Testis (tissue), 3 donors: ENCODE results near the gene ELOVL7. TPM values are rescaled to one million over a fixed set of nuclear protein-coding genes. Genes with fewer than 3 reads are reported as not detected.

Experiments used
- DNase-seq: peaks from one replicate; pipeline ENCODE4 v3.0.0-alpha.2; 2019
- H3K27ac ChIP-seq, 2 donors: fragments of 200-600 bp; sonication (generic); one replicate each; pipeline ENCODE4 v1.5.1; 2019
- H3K27me3 ChIP-seq: fragments of 200-600 bp; sonication (generic); one replicate; pipeline ENCODE4 v1.5.1; 2019
- H3K36me3 ChIP-seq: fragments of 200-600 bp; sonication (generic); one replicate; pipeline ENCODE4 v1.5.1; 2017; ENCODE audit warnings: low read depth; ENCODE audit errors: missing control alignments
- H3K4me1 ChIP-seq: fragments of 200-600 bp; sonication (generic); one replicate; pipeline ENCODE4 v1.5.1; 2019
- H3K4me3 ChIP-seq, 2 donors: fragments of 200-600 bp; sonication (generic); one replicate each; pipeline ENCODE4 v1.5.1; 2017 to 2019
- H3K9me3 ChIP-seq: fragments of 200-600 bp; sonication (generic); one replicate; pipeline ENCODE4 v1.5.1; 2017
- CTCF ChIP-seq, 3 experiments: fragments of 450-650 bp in 2 of 3; fragments of 200-600 bp in 1 of 3; sonication (generic) in 1 of 3; IDR thresholded peaks; one replicate each; pipeline ENCODE4 v1.5.1; 2016 to 2019; ENCODE audit warnings: antibody characterized with exemption in 3 of 3, mild to moderate bottlenecking in 2 of 3, moderate library complexity in 1 of 3
- POLR2A ChIP-seq: fragments of 450-650 bp; IDR thresholded peaks from one replicate; pipeline ENCODE4 v1.6.1; 2017; ENCODE audit warnings: antibody characterized with exemption, mild to moderate bottlenecking, moderate library complexity
- WGBS, 2 donors: methylation state at CpG; one replicate each; pipeline ENCODE4 v1.1.5; 2018; 5-methylcytosine and 5-hydroxymethylcytosine counted together
- intact Hi-C: fragments of 100-400 bp; cut with DNase I; formaldehyde crosslinking; loops from one replicate; pipeline ENCODE4 v1.15.1; 2023; ENCODE audit warnings: low total_unique reads
- polyA plus RNA-seq: library from polyadenylated mRNA; stranded (reverse); fragments of 350-450 nt; fragmentation: Illumina TruSeq; extraction: RNeasy Lipid Tissue Mini Kit (QIAGEN cat#74804); gene quantifications from one replicate; pipeline ENCODE4 v1.2.3, GENCODE V29; 2014; ENCODE audit warnings: low read depth, low replicate concordance; ENCODE audit not compliant: insufficient read depth
- total RNA-seq, 2 donors: library from RNA; depleted of rRNA; stranded (reverse); fragments of >200 nt; gene quantifications; one replicate each; pipeline ENCODE4 v1.2.3, GENCODE V29; 2016

The ELOVL7 gene
- total and polyA plus RNA-seq, 3 donors from 2014 or later = 1.8 to 5.1 (median 2.4) TPM

- no peak for TF ChIP-seq POLR2A
- TF ChIP-seq CTCF (IDR thresholded peaks at IDR 0.05) = no peak
- Histone ChIP-seq H3K27me3 (no peaks in the 10 kb centered on the region), H3K9me3 (no peaks in the 10 kb centered on the region), H3K4me3 (no peak overlapping the region), H3K27ac (no peak overlapping the region), H3K36me3 (no peaks in the 10 kb centered on the region), H3K4me1 (no peaks in the 10 kb centered on the region)
- DNase-seq = no peak
- intact Hi-C loops = no loop called here
- WGBS, 2 donors = 85 to 87% methylated on average over 2 of the region's 2 CpGs
Observed at GRCh38 chr5:60810438-60811085, 33.5 kb downstream of the ELOVL7 start.

GRCh38 chr5:60809891-60810425, 34.1 kb downstream of the ELOVL7 start:
- intact Hi-C loops = no loop called here
- TF ChIP-seq POLR2A = no peak
- no peak for TF ChIP-seq CTCF (IDR thresholded peaks at IDR 0.05)
- no peaks in the 10 kb centered on the region for H3K27me3 ChIP-seq

GRCh38 chr5:60806591-60807243, 37.4 kb downstream of the ELOVL7 start:
- DNase-seq = no peak
- H3K27ac ChIP-seq = no peak overlapping the region
- TF ChIP-seq CTCF (IDR thresholded peaks at IDR 0.05) (no peak), POLR2A (no peak)
- no peak overlapping the region for H3K4me3 ChIP-seq
- no peaks in the 10 kb centered on the region for H3K27me3 ChIP-seq
- no peaks in the 10 kb centered on the region for H3K4me1 ChIP-seq
- H3K36me3 ChIP-seq = no peaks in the 10 kb centered on the region
- 74 to 75% methylated on average over 5 of the region's 5 CpGs for WGBS, 2 donors
- intact Hi-C loops = no loop called here
- no peaks in the 10 kb centered on the region for H3K9me3 ChIP-seq

More at GRCh38 chr5:60809891-60810425, 34.1 kb downstream of the ELOVL7 start:
- no peaks in the 10 kb centered on the region for H3K4me1 ChIP-seq
- no peak overlapping the region for H3K4me3 ChIP-seq
- no peaks in the 10 kb centered on the region for H3K9me3 ChIP-seq
- no peaks in the 10 kb centered on the region for H3K36me3 ChIP-seq
- no peak for DNase-seq
- WGBS, 2 donors = 67 to 68% methylated on average over 1 of the region's 1 CpG
- no peak overlapping the region for H3K27ac ChIP-seq

GRCh38 chr5:60805463-60805862, 38.6 kb downstream of the ELOVL7 start:
- no peak overlapping the region for H3K27ac ChIP-seq
- intact Hi-C loops = no loop called here
- no peaks in the 10 kb centered on the region for H3K36me3 ChIP-seq
- no peak overlapping the region for H3K4me3 ChIP-seq
- no peaks in the 10 kb centered on the region for H3K27me3 ChIP-seq
- TF ChIP-seq CTCF (IDR thresholded peaks at IDR 0.05) (no peak), POLR2A (no peak)
- no peaks in the 10 kb centered on the region for H3K4me1 ChIP-seq
- DNase-seq = no peak
- no peaks in the 10 kb centered on the region for H3K9me3 ChIP-seq
